Measurements from ENCODE around the gene DIDO1.

GRCh38 chr20:62959998-62960436, 33.7 kb upstream of the DIDO1 start:
- TF ChIP-seq CTCF (IDR thresholded peaks at IDR 0.05), result no peak
- no peak for TF ChIP-seq POLR2A (IDR thresholded peaks at IDR 0.05)
